OCI-LY3 (cell line): Measurements from ENCODE around the gene RNF44.

Experiments used
- CTCF ChIP-seq: fragments of 200-600, 300-600 bp; sonication (generic); IDR thresholded peaks from 2 replicates; pipeline ENCODE4 v1.5.1; 2014; ENCODE audit warnings: antibody characterized with exemption, low read length, low read depth
- EZH2phosphoT487 ChIP-seq: fragments of 200-600 bp; shearing (Covaris generic); IDR thresholded peaks from 2 replicates; pipeline ENCODE4 v1.6.1; 2018; ENCODE audit warnings: antibody characterized with exemption, mixed run types, low read depth

- no peak for TF ChIP-seq CTCF
- TF ChIP-seq EZH2phosphoT487, result no peak
Measured at GRCh38 chr5:176564002-176564401, 26.8 kb upstream of the RNF44 start.
